Measurements from ENCODE around the gene DNAH17. TPM values are rescaled to one million over a fixed set of nuclear protein-coding genes. Genes with fewer than 3 reads are reported as not detected.
A peak's percentile ranks its signal among the peaks of the same experiment; 100 is the strongest.

Gene DNAH17
- total and polyA plus RNA-seq, 2 of the 8 experiments (the other 6 are each of a cell fraction or from before 2014, with no cell fraction given): 0.14 to 0.67 TPM

DNA sequence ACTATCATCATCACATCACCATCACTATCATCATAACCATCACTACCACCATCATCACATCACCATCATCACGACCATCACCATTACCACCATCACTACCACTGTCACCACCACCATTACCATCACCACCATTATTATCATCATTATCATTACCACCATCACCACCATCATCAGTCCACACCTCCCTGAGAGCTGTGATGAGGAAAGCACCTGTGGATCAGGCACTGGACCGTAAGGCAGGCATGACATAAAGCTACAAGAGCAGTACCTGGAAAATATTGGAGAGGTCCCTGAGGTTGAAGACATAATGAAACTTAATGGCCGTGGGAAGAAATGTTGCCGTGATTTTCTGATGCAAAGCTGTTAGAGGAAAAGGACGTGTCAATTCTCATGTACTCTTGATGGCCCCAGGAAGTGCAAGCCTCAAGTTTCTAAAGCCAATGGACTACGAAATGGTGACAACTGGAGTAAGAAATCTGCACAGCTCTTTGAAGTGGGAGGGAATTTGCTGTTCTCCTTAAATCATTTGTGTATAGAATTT lies 98.4 kb downstream of the DNAH17 start:
- H3K23ac ChIP-seq (ENCODE audit: insufficient read length): no peak overlapping the region
- no peak overlapping the region for H2BK12ac ChIP-seq (ENCODE audit: low read depth, low read length)
- ChIA-PET POLR2A (ENCODE audit: partially characterized antibody) (no interaction called here), CTCF (ENCODE audit: partially characterized antibody) (interaction anchor here (0.7 kb wide), 1 partner anchor 158 kb away, joined by 3 read pairs; no protein-coding TSS in a partner anchor)
- no peak overlapping the region; the same call in 1 of the 2 replicates for H2AK5ac ChIP-seq (ENCODE audit: low read depth, low read length)
- H3K27ac ChIP-seq (ENCODE audit: low read depth, low read length): no peak overlapping the region
- no peak overlapping the region for H4K91ac ChIP-seq (replicated peaks; ENCODE audit: insufficient read length, low read length)
- H3K56ac ChIP-seq (replicated peaks; ENCODE audit: insufficient read length, low read depth, low read length): peak overlapping the region; percentile 92
- peaks cover 0 to 11% of the 10 kb centered on the region in 2 experiments for H4K20me1 ChIP-seq (replicated peaks in 1 of 2; ENCODE audit: control insufficient read depth in 1 of 2, insufficient read depth in 2 of 2, low read length in 2 of 2)
- 91% methylated on average over 6 of the region's 6 CpGs; no CpG with 5 or more reads in 1 of the 2 experiments for WGBS, 2 experiments (ENCODE audit: extremely low coverage in 1 of 2, insufficient coverage in 1 of 2, insufficient read length in 1 of 2, insufficient replicate concordance in 2 of 2, low coverage in 1 of 2, low lambda C conversion rate in 2 of 2, missing lambda C conversion rate in 1 of 2)
- H3K14ac ChIP-seq (ENCODE audit: insufficient read length): no peak overlapping the region
- H4K5ac ChIP-seq (ENCODE audit: insufficient read length, low read depth, low read length): no peak overlapping the region
- H3K9ac ChIP-seq (replicated peaks in 1 of 4; ENCODE audit: extremely low read depth in 1 of 4, low read depth in 3 of 4, low read length in 3 of 4): no peak overlapping the region
- no peak overlapping the region for H2BK20ac ChIP-seq (ENCODE audit: low read length)
- H2BK120ac ChIP-seq (replicated peaks; ENCODE audit: low read depth, low read length): no peak overlapping the region
- H3K79me2 ChIP-seq (ENCODE audit: control insufficient read depth in 1 of 2, insufficient read depth in 2 of 2, low read length in 2 of 2): no peaks in the 10 kb centered on the region
- no peaks in the 10 kb centered on the region for H3K4me1 ChIP-seq (replicated peaks in 1 of 4; ENCODE audit: control insufficient read depth in 3 of 4, insufficient read depth in 4 of 4, low read length in 3 of 4)
- FAIRE-seq (no peak), DNase-seq (ENCODE audit: low read depth in 1 of 2, low spot score in 2 of 2) (no peak)
- H2BK5ac ChIP-seq (ENCODE audit: low read depth, low read length): no peak overlapping the region
- no peak overlapping the region for H3K4me2 ChIP-seq (ENCODE audit: insufficient read depth in 1 of 2, low read depth in 2 of 2, low read length in 2 of 2)
- no peak overlapping the region for H2AFZ ChIP-seq (ENCODE audit: low read length)
- no peaks in the 10 kb centered on the region for H3K27me3 ChIP-seq (replicated peaks in 1 of 4; ENCODE audit: control insufficient read depth in 3 of 4, extremely low read depth in 1 of 4, insufficient read depth in 3 of 4, low read length in 3 of 4)
- H2BK15ac ChIP-seq (ENCODE audit: low read length): no peak overlapping the region
- no peaks in the 10 kb centered on the region for H3K36me3 ChIP-seq (ENCODE audit: control insufficient read depth in 2 of 4, insufficient read depth in 4 of 4, low read length in 3 of 4)
- H3K18ac ChIP-seq (ENCODE audit: extremely low read depth, low read length): no peak overlapping the region
- no peak overlapping the region for H3K4ac ChIP-seq (replicated peaks; ENCODE audit: insufficient read length, low read depth, low read length)
- H4K8ac ChIP-seq (ENCODE audit: extremely low read depth, insufficient read depth, low read length): no peak overlapping the region
- peaks cover 11% of the 10 kb centered on the region for H3K23me2 ChIP-seq (ENCODE audit: low read depth, low read length)
- H3K4me3 ChIP-seq (ENCODE audit: extremely low read depth in 1 of 4, insufficient read depth in 2 of 4, low read depth in 3 of 4, low read length in 4 of 4): no peak overlapping the region
- no peaks in the 10 kb centered on the region for H3K9me3 ChIP-seq (ENCODE audit: insufficient read depth in 2 of 2, low read depth in 1 of 2, low read length in 1 of 2)
- H3K79me1 ChIP-seq (ENCODE audit: low read depth, low read length): no peaks in the 10 kb centered on the region
- TF ChIP-seq EGR1 (IDR thresholded peaks at IDR 0.05; ENCODE audit: borderline replicate concordance, low read depth, low read length): no peak
- TF ChIP-seq JUND (IDR thresholded peaks at IDR 0.05; ENCODE audit: low read length): no peak
